Subcutaneous adipose tissue (tissue), 4 donors: ENCODE data around the gene SCNN1A. TPM values are rescaled to one million over a fixed set of nuclear protein-coding genes. Genes with fewer than 3 reads are reported as not detected.

Experiments used
- CTCF ChIP-seq: fragments of 450-650 bp; IDR thresholded peaks from one replicate; pipeline ENCODE4 v1.5.1; 2016; ENCODE audit warnings: low read depth, mild to moderate bottlenecking, control low read depth, antibody characterized with exemption, moderate library complexity
- total RNA-seq, 4 donors: library from RNA; depleted of rRNA; stranded (reverse); fragments of >200 nt; gene quantifications; one replicate each; pipeline ENCODE4 v1.1.0, GENCODE V29; 2016

SCNN1A gene
- total RNA-seq, 4 donors from 2014 or later = 3.4 to 5.8 (median 4.1) TPM

- TF ChIP-seq CTCF = no peak
Observed at GRCh38 chr12:6358881-6359280, 16.5 kb downstream of the SCNN1A start.

- no peak for TF ChIP-seq CTCF
Observed at GRCh38 chr12:6356374-6356820, 19.0 kb downstream of the SCNN1A start.

GRCh38 chr12:6355491-6356373, 19.6 kb downstream of the SCNN1A start:
- no peak for TF ChIP-seq CTCF

GRCh38 chr12:6354495-6355393, 20.6 kb downstream of the SCNN1A start:
- TF ChIP-seq CTCF = no peak

DNA sequence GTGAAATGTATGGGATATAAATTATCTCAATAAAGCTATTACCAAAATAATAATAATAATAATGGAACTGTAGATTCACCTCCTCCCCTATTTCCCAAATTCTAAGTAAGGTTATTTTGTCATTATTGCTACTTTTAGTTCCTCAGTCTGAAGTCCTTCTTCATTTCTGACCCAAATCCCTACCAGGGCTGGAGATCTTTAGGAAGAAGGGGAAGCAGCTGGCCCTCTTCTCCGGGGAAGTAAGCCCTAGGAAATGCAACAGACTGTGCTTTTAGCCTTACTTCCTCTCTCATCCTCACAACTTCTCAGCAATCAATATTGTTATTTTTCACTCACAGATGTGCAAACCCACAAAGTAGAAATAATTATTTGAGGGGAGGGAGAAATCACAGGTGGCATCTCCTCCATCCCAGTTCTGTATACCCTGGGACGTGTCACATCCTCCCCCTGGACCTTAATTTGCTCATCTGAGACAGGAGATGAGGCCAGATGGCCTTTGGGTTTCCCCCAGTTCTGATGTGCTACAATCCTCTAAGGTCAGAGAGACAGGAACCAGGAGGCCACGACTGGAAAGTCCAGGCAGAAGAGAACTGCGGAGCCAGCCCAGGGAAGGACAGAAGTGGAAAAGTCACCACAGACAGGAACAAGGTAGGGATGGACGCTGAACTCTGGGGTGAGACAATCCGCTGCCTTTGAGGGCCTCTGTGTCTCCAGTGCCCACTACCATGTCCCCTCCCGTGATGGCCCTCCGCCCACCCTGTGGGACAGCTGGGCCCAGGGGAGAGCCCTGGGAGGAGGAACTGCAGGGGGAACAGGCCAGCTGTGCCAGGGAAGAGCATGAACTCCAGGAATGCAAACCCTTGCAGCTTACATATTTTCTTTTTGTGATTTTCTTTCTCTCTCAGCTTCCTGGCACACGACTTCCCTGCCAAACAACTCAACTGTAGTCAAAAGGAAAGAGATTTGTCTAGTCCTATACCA, 22.9 kb downstream of the SCNN1A start:
- no peak for TF ChIP-seq CTCF

DNA sequence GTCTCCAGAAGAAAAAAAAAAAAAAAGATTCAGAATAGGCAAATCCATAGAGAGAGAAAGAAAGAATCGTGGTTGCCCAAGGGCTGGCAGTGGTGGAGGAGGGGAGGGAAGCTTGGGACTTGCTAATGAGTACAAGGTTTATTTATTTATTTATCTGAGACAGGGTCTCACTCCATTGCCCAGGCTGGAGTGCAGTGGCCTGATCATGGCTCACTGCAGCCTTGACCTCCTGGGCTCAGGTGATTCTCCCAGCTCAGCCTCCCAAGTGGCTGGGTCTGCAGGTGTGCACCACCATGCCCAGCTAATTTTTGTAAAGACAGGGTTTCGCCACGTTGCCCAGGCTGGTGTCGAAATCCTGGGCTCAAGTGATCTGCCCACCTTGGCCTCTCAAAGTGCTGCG, 23.7 kb downstream of the SCNN1A start:
- TF ChIP-seq CTCF = no peak
